Spinal cord (tissue), 10 donors: ENCODE results near the gene SIL1. TPM values are rescaled to one million over a fixed set of nuclear protein-coding genes. Genes with fewer than 3 reads are reported as not detected.

Experiments used
- DNase-seq, 6 donors: peaks; one replicate each; pipeline versions ENCODE4 v3.0.0 to v3.0.0-alpha.2; 2013 to 2015; ENCODE audit warnings: low spot score in 6 of 6, low read depth in 4 of 6
- H3K27ac ChIP-seq: one replicate; pipeline ENCODE4 v1.5.1; 2013; ENCODE audit warnings: low read depth, low read length, control low read depth
- H3K27me3 ChIP-seq: one replicate; pipeline ENCODE4 v1.6.1; 2013; ENCODE audit warnings: low read length; ENCODE audit not compliant: control insufficient read depth, insufficient read depth
- H3K36me3 ChIP-seq: one replicate; pipeline ENCODE4 v1.6.1; 2013; ENCODE audit warnings: low read length; ENCODE audit not compliant: control insufficient read depth, insufficient read depth
- H3K4me1 ChIP-seq: one replicate; pipeline ENCODE4 v1.6.1; 2013; ENCODE audit warnings: low read length; ENCODE audit not compliant: control insufficient read depth, insufficient read depth
- H3K4me3 ChIP-seq: one replicate; pipeline ENCODE4 v1.5.1; 2013; ENCODE audit warnings: low read depth, low read length, control low read depth
- H3K9me3 ChIP-seq: one replicate; pipeline ENCODE4 v1.6.1; 2013; ENCODE audit warnings: low read length; ENCODE audit not compliant: control insufficient read depth, insufficient read depth
- WGBS: methylation state at CpG from one replicate; pipeline ENCODE4 v1.1.5; 2013; ENCODE audit warnings: missing lambda C conversion rate; ENCODE audit not compliant: insufficient coverage; 5-methylcytosine and 5-hydroxymethylcytosine counted together
- polyA plus RNA-seq, 2 donors: library from polyadenylated mRNA; unstranded; fragments of 120-200 nt; gene quantifications; one replicate each; pipeline ENCODE4 v1.2.1, GENCODE V29; 2013; ENCODE audit not compliant: insufficient read length in 2 of 2
- total RNA-seq, 2 donors: library from RNA; depleted of rRNA in 1 of 2; stranded (reverse); fragments of 120-200 nt in 1 of 2; fragments of >200 nt in 1 of 2; gene quantifications; one replicate each; pipeline versions ENCODE4 v1.2.3 to v1.2.4, GENCODE V29; 2013 to 2014
- donor health status: healthy.

Gene SIL1
- total and polyA plus RNA-seq, 4 donors = 18.8 to 53.7 (median 30.7) TPM

DNA sequence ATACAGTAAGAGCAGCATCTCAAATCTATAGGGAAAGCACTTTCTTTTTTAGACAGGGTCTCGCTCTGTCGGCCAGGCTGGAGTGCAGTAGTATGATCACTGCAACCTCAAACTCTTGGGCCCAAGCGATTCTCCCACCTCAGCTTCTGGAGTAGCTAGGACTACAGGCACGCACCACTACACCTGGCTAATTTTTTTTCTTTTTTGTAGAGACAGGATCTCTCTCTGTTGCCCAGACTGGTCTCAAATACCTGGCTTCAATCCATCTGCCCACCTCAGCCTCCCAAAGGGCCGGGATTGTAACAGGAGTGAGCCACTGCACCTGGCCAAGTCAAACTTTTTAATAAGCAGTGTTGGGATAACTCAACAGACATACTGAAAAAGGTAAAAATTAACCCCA is 107.6 kb downstream of the SIL1 start:
- Histone ChIP-seq H3K4me1 (peaks cover 4% of the 10 kb centered on the region), H3K4me3 (no peak overlapping the region), H3K27ac (no peak overlapping the region), H3K9me3 (no peaks in the 10 kb centered on the region), H3K27me3 (no peaks in the 10 kb centered on the region), H3K36me3 (no peaks in the 10 kb centered on the region)
- WGBS = 94% methylated on average over 3 of the region's 5 CpGs
- DNase-seq = no peak

DNA sequence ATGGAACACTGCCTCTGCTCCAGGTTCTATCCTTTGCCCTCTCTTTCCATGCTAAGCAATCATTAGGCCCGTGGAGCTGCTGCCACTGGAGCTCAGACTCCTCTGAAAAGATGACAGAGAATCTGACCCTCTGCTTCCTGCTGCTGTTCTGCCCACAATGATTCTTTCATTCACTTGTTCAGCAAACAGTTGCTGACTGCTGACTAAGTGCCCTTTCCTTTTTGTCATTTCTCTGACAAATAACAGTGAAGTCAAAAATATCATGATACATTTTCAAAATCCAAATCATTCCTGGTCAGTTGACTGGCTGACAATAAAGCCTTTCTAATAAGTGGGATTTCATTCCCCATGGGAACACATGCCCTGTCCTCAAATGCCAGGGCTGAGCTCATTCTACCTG is 110.1 kb downstream of the SIL1 start:
- H3K4me3 ChIP-seq = no peak overlapping the region
- H3K36me3 ChIP-seq = no peaks in the 10 kb centered on the region
- peaks cover 4% of the 10 kb centered on the region for H3K4me1 ChIP-seq
- no peaks in the 10 kb centered on the region for H3K27me3 ChIP-seq
- DNase-seq = no peak
- no peaks in the 10 kb centered on the region for H3K9me3 ChIP-seq
- 60% methylated on average over 1 of the region's 1 CpG for WGBS
- no peak overlapping the region for H3K27ac ChIP-seq

DNA sequence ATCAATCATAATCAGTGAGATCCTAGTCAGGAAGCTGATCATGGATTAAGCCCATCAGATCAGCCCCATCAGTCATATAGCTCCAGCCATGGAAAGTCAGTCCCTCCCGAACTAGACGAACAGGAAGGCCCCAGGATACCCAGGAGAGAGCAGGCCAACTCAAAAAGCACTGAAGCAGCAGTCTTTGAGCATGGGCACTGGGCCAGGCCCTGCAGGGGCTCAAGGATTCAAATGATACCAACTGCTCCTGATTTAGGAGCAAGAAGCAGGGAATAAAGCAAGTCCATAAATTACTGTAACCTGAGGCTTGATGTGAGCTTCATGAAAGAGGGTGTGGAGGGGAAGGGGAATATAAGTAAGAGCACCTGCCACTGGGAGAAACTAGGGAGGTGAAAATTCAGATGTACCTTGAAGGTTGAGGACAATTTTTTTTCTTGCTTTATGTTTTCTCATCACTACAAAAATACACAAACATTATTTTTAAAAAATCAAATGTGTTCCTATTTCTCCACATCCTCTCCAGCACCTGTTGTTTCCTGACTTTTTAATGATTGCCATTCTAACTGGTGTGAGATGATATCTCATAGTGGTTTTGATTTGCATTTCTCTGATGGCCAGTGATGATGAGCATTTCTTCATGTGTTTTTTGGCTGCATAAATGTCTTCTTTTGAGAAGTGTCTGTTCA is 115.2 kb downstream of the SIL1 start:
- H3K4me1 ChIP-seq = peaks cover 7% of the 10 kb centered on the region
- H3K4me3 ChIP-seq = no peak overlapping the region
- no peaks in the 10 kb centered on the region for H3K9me3 ChIP-seq
- H3K27me3 ChIP-seq = no peaks in the 10 kb centered on the region
- 67% methylated on average over 2 of the region's 2 CpGs for WGBS
- DNase-seq = no peak
- no peaks in the 10 kb centered on the region for H3K36me3 ChIP-seq
- no peak overlapping the region for H3K27ac ChIP-seq

DNA sequence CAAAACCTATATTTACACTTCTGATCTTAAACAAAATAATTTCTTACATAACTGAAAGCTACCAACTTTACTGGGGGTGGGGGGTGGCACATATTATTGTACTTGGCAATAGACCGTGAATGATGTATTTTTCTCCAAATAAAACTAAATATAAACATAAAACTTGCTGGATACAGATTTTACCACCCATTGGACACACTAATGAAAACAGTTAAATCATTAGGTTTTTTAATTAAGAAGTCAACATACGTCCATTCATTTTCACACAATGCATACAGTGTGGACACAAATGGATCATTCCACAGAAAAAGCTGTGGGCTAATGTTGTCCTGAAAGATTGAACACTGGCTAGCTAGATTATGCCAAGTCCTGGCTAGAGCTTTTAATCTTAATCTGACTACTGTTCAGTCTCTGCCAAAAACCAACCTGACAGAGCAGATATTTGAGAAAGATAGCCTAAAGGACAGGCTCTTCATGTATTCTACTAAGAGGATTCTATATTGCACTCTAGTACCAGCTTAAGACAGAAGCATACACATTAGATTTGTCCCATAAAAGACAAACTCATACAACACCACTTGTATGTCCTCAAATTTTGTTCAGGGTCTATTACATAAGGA is 118.1 kb downstream of the SIL1 start:
- no peak overlapping the region for H3K27ac ChIP-seq
- peak in 2 of 6 donors; percentile 21 to 32 for DNase-seq
- WGBS = no CpG with 5 or more reads among the region's 2 CpGs

DNA sequence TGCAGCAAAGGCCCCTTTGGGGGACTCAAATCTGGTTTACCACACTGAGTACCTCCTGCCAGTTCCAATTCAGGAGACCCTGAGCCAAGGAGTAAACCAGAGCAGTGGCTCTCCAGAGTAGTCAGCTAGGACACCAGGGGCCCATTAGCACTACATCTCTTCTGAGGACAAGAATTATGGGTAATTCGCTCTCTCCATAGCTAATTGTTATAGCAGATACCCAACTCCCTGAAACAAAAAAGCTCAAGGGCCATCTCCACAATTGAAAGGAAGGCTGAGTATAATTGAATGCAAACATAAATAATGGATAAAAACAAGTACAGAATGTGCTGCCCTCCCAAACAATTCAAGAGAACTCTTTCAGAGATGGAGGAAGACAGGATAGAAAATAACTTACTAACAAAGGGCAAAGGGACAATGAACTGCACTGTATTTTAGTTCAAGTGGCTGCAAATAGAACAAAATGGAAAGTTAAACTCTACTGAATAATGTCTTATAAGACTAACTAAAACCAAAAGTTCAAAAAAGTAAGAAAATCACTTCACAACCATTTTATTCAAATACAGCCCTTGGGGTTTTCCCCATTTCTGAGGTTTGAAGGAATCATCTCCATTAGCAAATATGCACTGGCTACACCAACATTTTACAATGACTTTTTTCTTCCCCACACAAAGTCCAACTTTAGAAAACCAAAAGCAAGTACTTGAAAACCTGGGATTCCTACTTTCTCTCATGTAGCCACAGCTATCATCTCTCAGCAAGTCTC is 118.8 kb downstream of the SIL1 start:
- Histone ChIP-seq H3K27me3 (no peaks in the 10 kb centered on the region), H3K4me1 (peaks cover 3% of the 10 kb centered on the region), H3K9me3 (no peaks in the 10 kb centered on the region), H3K36me3 (no peaks in the 10 kb centered on the region), H3K27ac (no peak overlapping the region), H3K4me3 (no peak overlapping the region)
- whole genome bisulfite sequencing = no CpG with 5 or more reads among the region's 1 CpG
- DNase-seq = peak in 1 of 6 donors; percentile 55

More for the DNA sequence above, 118.1 kb downstream of the SIL1 start:
- H3K27me3 ChIP-seq = no peaks in the 10 kb centered on the region
- H3K4me1 ChIP-seq = peaks cover 3% of the 10 kb centered on the region
- H3K36me3 ChIP-seq = no peaks in the 10 kb centered on the region
- no peaks in the 10 kb centered on the region for H3K9me3 ChIP-seq
- no peak overlapping the region for H3K4me3 ChIP-seq

DNA sequence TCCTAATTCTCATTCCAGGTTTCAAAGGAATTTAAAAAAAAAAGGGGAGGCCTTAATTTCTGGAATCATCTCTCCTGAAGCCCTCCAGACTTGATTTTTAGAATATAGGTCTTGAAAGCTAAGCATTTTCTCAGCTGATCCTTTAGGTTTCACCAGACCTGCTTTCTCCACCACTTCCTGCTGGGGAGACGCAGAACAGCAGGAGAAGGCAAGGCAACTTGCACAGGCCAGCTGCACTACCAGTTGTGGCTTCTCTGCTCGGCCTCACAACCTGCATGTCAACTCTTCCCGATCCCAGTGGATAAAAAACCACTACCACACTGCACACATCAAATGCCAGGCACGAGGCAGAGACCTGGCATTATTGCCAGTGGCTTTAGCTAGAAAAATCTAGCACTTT is 119.8 kb downstream of the SIL1 start:
- Histone ChIP-seq H3K9me3 (no peaks in the 10 kb centered on the region), H3K27ac (no peak overlapping the region), H3K4me3 (no peak overlapping the region), H3K36me3 (no peaks in the 10 kb centered on the region), H3K27me3 (no peaks in the 10 kb centered on the region), H3K4me1 (peaks cover 3% of the 10 kb centered on the region)
- 86% methylated on average over 4 of the region's 4 CpGs for WGBS
- no peak for DNase-seq

DNA sequence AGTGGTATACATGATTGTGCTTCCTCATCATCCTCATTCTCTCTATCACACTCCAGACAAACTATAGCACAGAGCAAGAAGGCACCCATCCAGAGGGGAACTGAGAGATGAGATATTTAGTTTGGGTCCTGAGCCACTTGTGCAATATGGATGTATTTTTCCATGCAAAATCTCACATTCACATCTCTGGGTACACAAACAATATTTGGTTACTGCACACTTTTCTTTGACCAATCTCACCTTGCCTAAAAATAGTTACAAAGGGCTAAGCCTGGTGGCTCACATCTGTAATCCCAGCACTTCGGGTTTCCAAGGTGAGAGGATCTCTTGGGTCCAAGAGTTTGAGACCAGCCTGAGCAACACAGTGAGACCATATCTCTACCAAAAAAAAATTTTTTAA is 120.3 kb downstream of the SIL1 start:
- no CpG with 5 or more reads among the region's 1 CpG for WGBS
- DNase-seq = no peak
- Histone ChIP-seq H3K4me3 (no peak overlapping the region), H3K9me3 (no peaks in the 10 kb centered on the region), H3K36me3 (no peaks in the 10 kb centered on the region), H3K27me3 (no peaks in the 10 kb centered on the region), H3K27ac (no peak overlapping the region), H3K4me1 (peaks cover 3% of the 10 kb centered on the region)

DNA sequence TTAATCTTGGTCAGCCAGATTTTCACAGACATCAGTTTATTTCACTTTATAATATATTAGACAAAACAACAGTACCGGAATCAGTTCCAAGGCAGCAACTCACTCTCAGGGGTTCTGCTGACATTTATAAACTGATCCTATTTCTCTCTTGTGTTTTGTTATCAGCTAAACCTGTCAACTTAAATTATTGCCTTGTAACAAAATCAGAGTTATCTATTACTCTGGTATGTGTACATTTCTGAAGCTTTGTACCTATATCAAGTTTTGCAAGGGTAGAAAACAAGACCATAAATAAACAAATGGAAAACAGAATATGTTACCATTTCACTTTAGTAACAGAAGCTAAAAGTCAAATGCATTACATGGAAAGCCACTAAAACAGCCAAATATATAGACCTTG is 122.1 kb downstream of the SIL1 start:
- H3K4me3 ChIP-seq = no peak overlapping the region

DNA sequence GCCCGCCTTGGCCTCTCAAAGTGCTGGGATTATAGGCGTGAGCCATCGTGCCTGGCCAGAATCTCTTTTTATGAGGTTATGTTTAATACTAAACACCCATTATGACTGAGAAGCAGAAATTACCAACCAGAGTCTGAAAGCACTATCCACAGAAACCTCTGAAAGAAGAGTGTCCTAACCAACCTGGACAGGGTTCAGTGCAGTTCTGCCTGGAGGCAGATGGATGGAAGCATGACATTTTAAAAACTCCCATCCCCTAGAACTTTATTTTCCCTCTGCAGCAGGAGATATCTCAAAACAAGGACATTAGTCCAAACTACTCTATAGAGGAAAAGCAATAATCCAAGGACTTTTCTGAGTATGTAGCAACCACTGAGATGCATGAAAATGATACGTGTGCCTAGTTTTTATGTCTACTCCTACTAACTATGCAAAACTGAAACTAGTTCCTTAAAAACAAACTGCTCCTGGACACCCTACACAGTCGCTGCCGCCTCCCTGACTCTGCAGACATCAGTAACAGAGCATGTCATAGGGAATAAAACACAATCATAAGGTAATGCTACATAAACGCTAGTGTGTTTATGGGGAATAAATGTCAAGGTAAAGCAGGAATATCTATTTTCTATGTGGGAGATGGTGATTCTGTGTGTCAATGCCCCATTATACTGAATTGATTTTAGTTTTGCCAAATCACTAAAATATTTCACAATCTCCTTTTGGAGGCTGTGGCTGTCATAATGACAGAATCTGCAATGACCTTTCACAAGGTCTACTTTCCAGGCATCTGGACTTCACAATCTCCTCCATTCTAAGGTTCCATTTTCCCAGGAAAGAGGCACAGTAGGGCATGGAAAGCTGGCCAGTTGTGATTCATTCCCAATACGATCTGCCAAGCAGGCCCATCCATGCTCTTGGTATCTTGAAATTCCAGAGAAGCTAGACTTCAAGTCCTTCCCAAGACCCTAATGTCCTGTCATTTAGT is 122.8 kb downstream of the SIL1 start:
- no peak for DNase-seq
- Histone ChIP-seq H3K27ac (no peak overlapping the region), H3K9me3 (no peaks in the 10 kb centered on the region), H3K36me3 (no peaks in the 10 kb centered on the region), H3K4me3 (no peak overlapping the region), H3K4me1 (peaks cover 3% of the 10 kb centered on the region), H3K27me3 (no peaks in the 10 kb centered on the region)
- 66% methylated on average over 2 of the region's 8 CpGs for WGBS

More for the DNA sequence above, 122.1 kb downstream of the SIL1 start:
- H3K36me3 ChIP-seq = no peaks in the 10 kb centered on the region
- peaks cover 3% of the 10 kb centered on the region for H3K4me1 ChIP-seq
- H3K27ac ChIP-seq = no peak overlapping the region
- WGBS = no CpG with 5 or more reads among the region's 1 CpG
- no peaks in the 10 kb centered on the region for H3K27me3 ChIP-seq
- H3K9me3 ChIP-seq = no peaks in the 10 kb centered on the region
- no peak for DNase-seq
